NT2/D1 (cell line): ENCODE measurements around the gene ATP6V0C.
A peak's percentile ranks its signal among the peaks of the same experiment; 100 is the strongest.

Experiments used
- DNase-seq: peaks from one replicate; pipeline ENCODE4 v3.0.0-alpha.2; 2011; ENCODE audit warnings: low read depth, low spot score
- H3K27me3 ChIP-seq: 2 replicates; pipeline ENCODE4 v1.6.0; 2011; ENCODE audit warnings: mild to moderate bottlenecking; ENCODE audit not compliant: insufficient read length, insufficient read depth
- H3K36me3 ChIP-seq: 2 replicates; pipeline ENCODE4 v1.6.1; 2011; ENCODE audit warnings: mild to moderate bottlenecking, low read length, mixed read lengths; ENCODE audit not compliant: insufficient read depth, insufficient read length
- H3K4me1 ChIP-seq: 2 replicates; pipeline ENCODE4 v1.5.1; 2011; ENCODE audit not compliant: insufficient read depth, insufficient read length
- H3K4me3 ChIP-seq: 2 replicates; pipeline ENCODE4 v1.5.1; 2011; ENCODE audit warnings: low read depth; ENCODE audit not compliant: insufficient read length
- H3K9ac ChIP-seq: 2 replicates; pipeline ENCODE4 v1.6.0; 2011; ENCODE audit warnings: low read depth; ENCODE audit not compliant: insufficient read length
- H3K9me3 ChIP-seq: 2 replicates; pipeline ENCODE4 v1.5.1; 2011; ENCODE audit warnings: mild to moderate bottlenecking, low read length; ENCODE audit not compliant: insufficient read depth
- SUZ12 ChIP-seq: IDR thresholded peaks from 2 replicates; pipeline ENCODE4 v1.6.1; 2011; ENCODE audit not compliant: insufficient read length, insufficient read depth; ENCODE audit errors: extremely low read depth
- YY1 ChIP-seq: IDR thresholded peaks from 2 replicates; pipeline ENCODE4 v1.6.1; 2011; ENCODE audit not compliant: insufficient read length, insufficient read depth
- ZNF274 ChIP-seq: IDR thresholded peaks from 2 replicates; pipeline ENCODE4 v1.6.1; 2011; ENCODE audit warnings: mild to moderate bottlenecking, low read depth, low read length

Gene ATP6V0C

GRCh38 chr16:2517954-2518605, 4.3 kb downstream of the ATP6V0C start:
- no peak for DNase-seq
- H3K9me3 ChIP-seq = no peaks in the 10 kb centered on the region
- no peaks in the 10 kb centered on the region for H3K27me3 ChIP-seq
- H3K4me3 ChIP-seq = no peak overlapping the region
- H3K9ac ChIP-seq = peak overlapping the region; percentile 21
- no peak for TF ChIP-seq SUZ12
- TF ChIP-seq YY1 = no peak
- TF ChIP-seq ZNF274 = no peak
- H3K36me3 ChIP-seq = peaks cover 52% of the 10 kb centered on the region
- peaks cover 13% of the 10 kb centered on the region for H3K4me1 ChIP-seq

DNA sequence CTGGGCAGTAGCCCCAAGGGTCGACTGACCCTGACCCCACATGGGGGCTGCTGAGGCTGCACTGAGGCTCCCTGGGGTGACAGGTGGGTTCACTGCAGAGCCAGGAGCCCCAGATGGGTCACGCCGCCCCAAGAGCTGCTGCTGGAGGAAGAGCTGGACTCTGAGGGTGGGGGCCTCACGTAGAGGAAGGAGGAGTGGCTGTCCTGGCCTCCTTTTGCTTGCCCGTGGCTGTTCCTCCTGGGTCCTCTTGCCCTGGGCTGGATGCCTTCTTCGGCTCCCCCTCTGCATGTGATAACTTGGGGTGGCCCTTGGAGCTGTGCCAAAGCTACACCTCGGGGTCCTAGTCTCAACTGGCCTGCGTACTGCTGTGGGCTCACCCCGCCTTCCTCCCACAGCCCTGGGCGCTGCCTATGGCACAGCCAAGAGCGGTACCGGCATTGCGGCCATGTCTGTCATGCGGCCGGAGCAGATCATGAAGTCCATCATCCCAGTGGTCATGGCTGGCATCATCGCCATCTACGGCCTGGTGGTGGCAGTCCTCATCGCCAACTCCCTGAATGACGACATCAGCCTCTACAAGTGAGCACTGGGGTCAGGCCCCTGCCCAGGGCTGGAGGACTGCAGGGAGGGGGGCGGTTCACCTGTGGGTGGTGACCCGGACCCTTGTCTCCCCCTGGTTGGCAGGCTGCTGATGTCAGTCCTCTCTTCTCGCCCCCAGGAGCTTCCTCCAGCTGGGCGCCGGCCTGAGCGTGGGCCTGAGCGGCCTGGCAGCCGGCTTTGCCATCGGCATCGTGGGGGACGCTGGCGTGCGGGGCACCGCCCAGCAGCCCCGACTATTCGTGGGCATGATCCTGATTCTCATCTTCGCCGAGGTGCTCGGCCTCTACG, 5.3 kb downstream of the ATP6V0C start:
- no peak overlapping the region for H3K4me3 ChIP-seq
- DNase-seq = no peak
- no peaks in the 10 kb centered on the region for H3K27me3 ChIP-seq
- peaks cover 62% of the 10 kb centered on the region for H3K36me3 ChIP-seq
- TF ChIP-seq ZNF274 (no peak), SUZ12 (no peak), YY1 (no peak)
- H3K4me1 ChIP-seq = peaks cover 11% of the 10 kb centered on the region
- no peaks in the 10 kb centered on the region for H3K9me3 ChIP-seq
- H3K9ac ChIP-seq = peak overlapping the region; percentile 3

DNA sequence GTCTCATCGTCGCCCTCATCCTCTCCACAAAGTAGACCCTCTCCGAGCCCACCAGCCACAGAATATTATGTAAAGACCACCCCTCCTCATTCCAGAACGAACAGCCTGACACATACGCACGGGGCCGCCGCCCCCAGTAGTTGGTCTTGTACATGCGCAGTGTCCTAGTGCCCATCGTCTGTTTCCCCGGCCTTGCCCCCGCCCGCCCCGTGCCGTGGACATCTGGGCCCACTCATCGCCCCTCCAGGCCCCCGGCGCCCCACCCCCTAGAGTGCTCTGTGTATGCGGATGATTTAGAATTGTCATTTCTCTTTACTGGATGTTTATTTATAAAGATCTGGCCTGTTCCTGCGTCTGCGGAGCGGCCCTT, 5.9 kb downstream of the ATP6V0C start:
- TF ChIP-seq YY1 = no peak
- no peak for TF ChIP-seq ZNF274
- TF ChIP-seq SUZ12 = no peak
- Histone ChIP-seq H3K9me3 (no peaks in the 10 kb centered on the region), H3K36me3 (peaks cover 68% of the 10 kb centered on the region), H3K4me3 (no peak overlapping the region), H3K27me3 (no peaks in the 10 kb centered on the region), H3K9ac (no peak overlapping the region), H3K4me1 (peaks cover 11% of the 10 kb centered on the region)
- no peak for DNase-seq

- Histone ChIP-seq H3K9ac (peak within 1 kb of the TSS; percentile 91), H3K4me1 (peaks cover 9% of the 10 kb centered on the region), H3K9me3 (no peaks in the 10 kb centered on the region), H3K36me3 (peaks cover 73% of the 10 kb centered on the region), H3K4me3 (peak within 1 kb of the TSS; percentile 83), H3K27me3 (no peaks in the 10 kb centered on the region)
- DNase-seq = peak; percentile 76
- TF ChIP-seq SUZ12 (no peak), YY1 (no peak), ZNF274 (no peak)
Observed at GRCh38 chr16:2520097-2520783, 6.5 kb downstream of the ATP6V0C start, which contains the start of gene AMDHD2. Gene AMDHD2 (plus strand): TSS chr16:2520371. CDS start chr16:2520459, 88 bp downstream.

DNA sequence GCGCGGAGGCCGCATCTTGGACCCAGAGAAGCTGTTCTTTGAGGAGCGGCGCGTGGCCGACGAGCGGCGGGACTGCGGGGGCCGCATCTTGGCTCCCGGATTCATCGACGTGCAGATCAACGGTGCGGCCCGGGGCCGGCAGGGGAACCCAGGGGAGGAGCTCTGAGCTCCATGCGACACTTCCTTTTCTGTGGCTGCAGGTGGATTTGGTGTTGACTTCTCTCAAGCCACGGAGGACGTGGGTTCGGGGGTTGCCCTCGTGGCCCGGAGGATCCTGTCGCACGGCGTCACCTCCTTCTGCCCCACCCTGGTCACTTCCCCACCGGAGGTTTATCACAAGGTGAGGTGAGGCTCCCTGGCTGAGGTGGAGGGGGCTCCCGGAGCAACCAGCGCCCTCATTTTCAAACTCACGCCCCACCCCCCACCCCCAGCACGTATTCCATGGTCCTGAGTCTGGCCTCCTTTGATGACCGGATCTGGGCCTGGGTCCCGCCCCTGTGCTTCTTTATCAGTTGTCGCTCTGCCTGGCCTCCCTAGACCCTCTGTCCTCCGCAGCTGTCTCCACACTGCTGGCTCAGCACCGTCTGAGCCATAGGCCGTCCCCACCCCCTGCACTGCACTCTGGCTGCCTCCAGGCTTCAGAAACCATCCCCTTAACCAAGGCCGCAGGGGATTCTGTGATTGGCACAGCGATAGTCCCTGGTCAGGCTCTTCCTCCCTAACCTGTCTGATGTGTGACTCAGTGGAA, 7.2 kb downstream of the ATP6V0C start:
- peaks cover 71% of the 10 kb centered on the region for H3K36me3 ChIP-seq

GRCh38 chr16:2523801-2524231, 10.1 kb downstream of the ATP6V0C start:
- Histone ChIP-seq H3K36me3 (peaks cover 77% of the 10 kb centered on the region), H3K4me3 (no peak overlapping the region), H3K9ac (no peak overlapping the region), H3K9me3 (no peaks in the 10 kb centered on the region), H3K27me3 (no peaks in the 10 kb centered on the region), H3K4me1 (peaks cover 6% of the 10 kb centered on the region)
- TF ChIP-seq ZNF274 = no peak
- TF ChIP-seq SUZ12 = no peak
- no peak for TF ChIP-seq YY1
- no peak for DNase-seq

More for the DNA sequence above, 7.2 kb downstream of the ATP6V0C start:
- peak overlapping the region; percentile 91 for H3K9ac ChIP-seq
- TF ChIP-seq SUZ12 = no peak
- TF ChIP-seq YY1 = no peak
- no peak for TF ChIP-seq ZNF274
- peaks cover 6% of the 10 kb centered on the region for H3K4me1 ChIP-seq
- peak overlapping the region; percentile 83 for H3K4me3 ChIP-seq
- no peaks in the 10 kb centered on the region for H3K9me3 ChIP-seq
- no peaks in the 10 kb centered on the region for H3K27me3 ChIP-seq
- DNase-seq = no peak
